LNCaP clone FGC (cell line): ENCODE measurements around the gene CPSF7.

Source experiments
- DNase-seq: peaks from one replicate; pipeline ENCODE4 v3.0.0-alpha.2; 2011; ENCODE audit warnings: low read depth
- H3K4me3 ChIP-seq: 2 replicates; pipeline ENCODE4 v1.5.1; 2011; ENCODE audit warnings: mild to moderate bottlenecking, low read depth, low read length, control low read depth
- CTCF ChIP-seq: IDR thresholded peaks from 2 replicates; pipeline ENCODE4 v1.5.1; 2012; ENCODE audit warnings: mild to moderate bottlenecking; ENCODE audit not compliant: control insufficient read depth, insufficient read depth; ENCODE audit errors: extremely low read depth

The CPSF7 gene

DNA sequence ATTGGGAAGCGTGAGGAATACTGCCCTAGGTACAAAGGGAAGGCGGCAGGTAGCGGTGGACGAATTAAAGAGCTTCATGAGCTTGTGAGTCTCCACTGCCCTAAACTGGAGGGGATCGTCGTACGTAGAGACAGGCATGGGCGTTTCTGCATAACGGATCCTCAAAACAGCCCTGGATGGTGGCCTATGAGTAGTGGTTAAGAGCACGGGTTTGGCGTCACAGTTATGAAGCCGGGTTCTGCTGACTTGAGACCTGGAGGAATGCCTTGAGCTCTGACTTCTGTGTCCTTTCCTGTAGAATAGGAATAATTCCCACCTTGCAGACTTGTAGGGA is 67.3 kb downstream of the CPSF7 start:
- TF ChIP-seq CTCF, result no peak
- DNase-seq, result no peak
- peak overlapping the region; percentile 98 for H3K4me3 ChIP-seq

GRCh38 chr11:61361741-61362541 is 67.8 kb downstream of the CPSF7 start, which contains the start of the genes CYB561A3 and TMEM138:
Gene CYB561A3 (minus strand): TSS chr11:61361882. CDS start chr11:61356713, 5,169 bp downstream.
Gene TMEM138 (plus strand): TSS chr11:61362374. CDS start chr11:61364391, 2,017 bp downstream.
- H3K4me3 ChIP-seq, result peak within 1 kb of the TSS; percentile 98
- TF ChIP-seq CTCF, result no peak
- DNase-seq, result peak; percentile 76

- DNase-seq, result no peak
- H3K4me3 ChIP-seq, result peak overlapping the region; percentile 98
- TF ChIP-seq CTCF, result no peak
These were observed 68.5 kb downstream of the CPSF7 start for GRCh38 chr11:61361237-61361740.

DNA sequence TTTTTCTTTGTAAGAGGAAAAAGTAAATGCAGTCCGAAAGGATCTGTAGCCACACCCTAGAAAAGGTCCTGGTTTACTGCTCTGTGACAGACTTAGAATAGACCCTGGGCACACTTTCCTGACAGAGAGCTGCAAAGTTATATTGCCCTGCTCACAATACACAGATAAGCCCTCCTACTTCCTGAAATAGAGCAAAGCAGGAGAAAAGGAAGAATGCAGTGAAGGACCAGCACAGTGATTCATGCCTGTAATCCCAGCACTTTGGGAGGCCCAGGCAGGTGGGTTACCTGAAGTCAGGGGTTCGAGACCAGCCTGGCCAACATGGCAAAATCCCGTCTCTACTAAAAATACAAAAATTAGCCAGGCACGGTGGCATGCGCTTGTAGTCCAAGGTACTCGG is 70.3 kb downstream of the CPSF7 start:
- no peak overlapping the region for H3K4me3 ChIP-seq
- no peak for TF ChIP-seq CTCF
- DNase-seq, result no peak

DNA sequence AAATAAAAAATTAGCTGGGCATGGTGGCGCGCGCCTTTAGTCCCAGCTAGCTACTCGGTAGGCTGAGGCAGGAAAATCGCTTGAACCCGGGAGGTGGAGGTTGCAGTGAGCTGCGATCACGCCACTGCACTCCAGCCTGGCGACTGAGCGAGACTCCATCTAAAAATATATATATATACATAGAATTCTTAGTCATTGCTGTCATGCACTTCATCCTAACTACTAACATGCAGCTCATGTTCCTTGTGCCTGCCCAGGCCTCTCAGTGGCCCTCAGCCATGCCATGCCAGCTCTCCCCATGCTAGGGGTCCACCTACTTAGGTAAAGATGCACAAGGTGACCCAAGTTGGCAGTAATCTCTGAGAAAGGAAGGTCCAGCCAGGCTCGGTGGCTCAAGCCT is 71.2 kb downstream of the CPSF7 start:
- DNase-seq, result no peak
- no peak overlapping the region for H3K4me3 ChIP-seq
- no peak for TF ChIP-seq CTCF

GRCh38 chr11:61357894-61358239 is 71.9 kb downstream of the CPSF7 start:
- no peak for DNase-seq
- H3K4me3 ChIP-seq, result no peak overlapping the region

More at GRCh38 chr11:61357894-61358239, 71.9 kb downstream of the CPSF7 start:
- TF ChIP-seq CTCF, result no peak
